Karpas-422 (cell line): Measurements from ENCODE around the gene RTN4. TPM values are rescaled to one million over a fixed set of nuclear protein-coding genes. Genes with fewer than 3 reads are reported as not detected.

Source experiments
- DNase-seq: peaks from one replicate; pipeline ENCODE4 v3.0.0-alpha.2; 2015
- H2AFZ ChIP-seq: fragments of 200-600 bp; sonication (generic); 2 replicates; pipeline ENCODE4 v1.6.1; 2014; ENCODE audit warnings: antibody characterized with exemption, low read length, mixed read lengths
- H3K27ac ChIP-seq: fragments of 200-600 bp; sonication (generic); 2 replicates; pipeline ENCODE4 v1.5.1; 2014; ENCODE audit warnings: mild to moderate bottlenecking, low read length, moderate library complexity
- H3K27me3 ChIP-seq: fragments of 200-600 bp; sonication (generic); 2 replicates; pipeline ENCODE4 v1.6.1; 2014; ENCODE audit warnings: low read length, mixed read lengths
- H3K36me3 ChIP-seq: fragments of 200-600 bp; sonication (generic); 2 replicates; pipeline ENCODE4 v1.6.1; 2014; ENCODE audit warnings: low read length, mixed read lengths; ENCODE audit not compliant: insufficient read depth
- H3K4me1 ChIP-seq: fragments of 200-600 bp; sonication (generic); 2 replicates; pipeline ENCODE4 v1.6.1; 2014; ENCODE audit warnings: mild to moderate bottlenecking, low read length, mixed read lengths
- H3K4me2 ChIP-seq: fragments of 200-600 bp; sonication (generic); 2 replicates; pipeline ENCODE4 v1.6.1; 2014; ENCODE audit warnings: low read length, low read depth, mild to moderate bottlenecking; ENCODE audit not compliant: poor library complexity, severe bottlenecking
- H3K4me3 ChIP-seq: fragments of 200-600 bp; sonication (generic); 2 replicates; pipeline ENCODE4 v1.5.1; 2014; ENCODE audit warnings: mild to moderate bottlenecking, antibody characterized with exemption, low read length, mixed read lengths
- H3K79me2 ChIP-seq: fragments of 200-600 bp; sonication (generic); 2 replicates; pipeline ENCODE4 v1.6.1; 2014; ENCODE audit warnings: mild to moderate bottlenecking, low read length, mixed read lengths
- H3K9ac ChIP-seq: fragments of 200-600 bp; sonication (generic); 2 replicates; pipeline ENCODE4 v1.6.0; 2014; ENCODE audit warnings: low read length
- H3K9me2 ChIP-seq: fragments of 200-600 bp; sonication (generic), shearing (Covaris generic); replicated peaks from 2 replicates; pipeline ENCODE4 v1.6.0; 2014; ENCODE audit warnings: mild to moderate bottlenecking, low read length, moderate library complexity; ENCODE audit not compliant: insufficient read depth
- H3K9me3 ChIP-seq: fragments of 300-700, 200-600 bp; sonication (generic); 2 replicates; pipeline ENCODE4 v1.6.1; 2014; ENCODE audit warnings: low read length, mixed read lengths
- H4K20me1 ChIP-seq: fragments of 200-600 bp; sonication (generic); 2 replicates; pipeline ENCODE4 v1.6.1; 2014; ENCODE audit warnings: mild to moderate bottlenecking, antibody characterized with exemption, low read length, low read depth; ENCODE audit not compliant: insufficient read depth
- total RNA-seq: library from RNA; depleted of rRNA; stranded (reverse); fragments of >200 nt; shearing (Covaris generic); gene quantifications from 2 replicates; pipeline ENCODE4 v1.2.3, GENCODE V29; 2014; ENCODE audit warnings: low replicate concordance

The RTN4 gene
- total RNA-seq, 1 experiment from 2014 or later = 109 TPM

DNA sequence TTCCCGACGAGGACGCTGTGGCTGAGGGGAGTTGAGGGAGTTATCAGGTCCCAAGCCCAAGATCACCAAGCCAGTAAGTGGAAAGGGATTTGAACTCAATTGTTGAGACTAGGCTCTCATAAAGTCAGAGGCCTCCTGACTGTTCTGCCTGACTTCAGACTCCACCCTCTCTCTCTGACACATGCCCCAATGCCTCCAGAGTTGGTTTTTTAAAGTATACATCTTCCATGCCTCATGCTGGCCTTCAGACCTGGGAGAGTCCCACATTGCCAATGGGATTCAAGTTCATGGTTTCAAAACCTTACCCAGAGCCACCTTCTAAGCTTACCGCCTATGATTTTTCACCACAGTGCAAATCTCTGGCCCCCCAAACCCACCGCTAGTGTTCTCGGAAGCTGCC, 100.8 kb downstream of the RTN4 start:
- H3K4me3 ChIP-seq = no peak overlapping the region
- H3K9me2 ChIP-seq = no peaks in the 10 kb centered on the region
- H3K4me2 ChIP-seq = no peak overlapping the region
- H3K27me3 ChIP-seq = no peaks in the 10 kb centered on the region
- H3K9ac ChIP-seq = no peak overlapping the region
- H3K79me2 ChIP-seq = no peaks in the 10 kb centered on the region
- H4K20me1 ChIP-seq = no peaks in the 10 kb centered on the region
- no peaks in the 10 kb centered on the region for H3K9me3 ChIP-seq
- peaks cover 55% of the 10 kb centered on the region for H3K36me3 ChIP-seq
- no peak overlapping the region for H2AFZ ChIP-seq
- H3K4me1 ChIP-seq = no peaks in the 10 kb centered on the region
- no peak overlapping the region for H3K27ac ChIP-seq
- DNase-seq = no peak

DNA sequence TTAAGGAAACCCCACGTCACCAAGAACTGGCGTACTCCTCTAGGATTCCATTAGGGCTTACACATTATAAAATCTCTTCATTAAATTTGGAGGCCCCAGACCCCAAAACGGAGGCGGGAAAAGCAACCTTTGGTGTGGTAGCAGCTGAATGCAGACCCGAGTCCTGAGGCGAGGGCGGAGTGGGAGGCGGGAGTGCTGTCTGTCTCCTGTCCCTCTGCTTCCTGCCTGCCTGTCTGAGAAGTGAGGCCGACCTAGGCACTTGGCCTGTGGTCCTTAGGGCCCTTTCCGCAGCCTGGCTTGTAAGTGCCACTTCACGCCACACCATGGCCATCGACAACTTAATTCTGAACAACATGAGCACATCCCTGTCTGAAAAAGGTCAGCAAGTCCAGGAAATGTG, 102.1 kb downstream of the RTN4 start:
- Histone ChIP-seq H3K9ac (no peak overlapping the region), H3K9me2 (no peaks in the 10 kb centered on the region), H3K27me3 (no peaks in the 10 kb centered on the region), H3K4me3 (no peak overlapping the region), H4K20me1 (no peaks in the 10 kb centered on the region), H3K36me3 (peaks cover 45% of the 10 kb centered on the region), H3K9me3 (no peaks in the 10 kb centered on the region), H3K4me2 (no peak overlapping the region), H3K27ac (no peak overlapping the region), H3K4me1 (no peaks in the 10 kb centered on the region), H3K79me2 (no peaks in the 10 kb centered on the region), H2AFZ (no peak overlapping the region)
- no peak for DNase-seq

DNA sequence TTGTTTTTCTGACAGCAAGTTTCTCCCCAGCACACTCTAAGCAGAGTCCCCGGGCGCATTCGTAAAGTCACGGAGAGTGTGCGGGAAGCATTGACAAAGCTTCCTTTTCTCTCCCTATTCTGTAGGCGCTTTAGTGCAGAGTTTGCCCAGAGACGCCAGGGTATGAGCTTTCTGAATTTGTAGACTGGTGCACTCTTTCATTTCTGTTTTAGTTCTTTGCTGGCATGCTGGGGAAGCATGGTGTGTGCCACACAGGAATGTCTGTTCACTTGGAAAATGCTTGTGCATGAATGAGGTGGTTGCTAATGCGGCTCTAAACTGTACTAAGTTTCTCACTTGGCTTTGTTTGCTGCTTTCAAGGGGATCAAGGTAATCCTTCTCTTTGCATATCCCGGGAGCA, 102.6 kb downstream of the RTN4 start:
- Histone ChIP-seq H3K79me2 (no peaks in the 10 kb centered on the region), H3K27me3 (no peaks in the 10 kb centered on the region), H3K36me3 (peaks cover 41% of the 10 kb centered on the region), H3K9me3 (no peaks in the 10 kb centered on the region), H3K27ac (no peak overlapping the region), H2AFZ (no peak overlapping the region), H4K20me1 (no peaks in the 10 kb centered on the region), H3K9me2 (no peaks in the 10 kb centered on the region), H3K4me1 (no peaks in the 10 kb centered on the region), H3K4me2 (no peak overlapping the region), H3K9ac (no peak overlapping the region), H3K4me3 (no peak overlapping the region)
- no peak for DNase-seq

DNA sequence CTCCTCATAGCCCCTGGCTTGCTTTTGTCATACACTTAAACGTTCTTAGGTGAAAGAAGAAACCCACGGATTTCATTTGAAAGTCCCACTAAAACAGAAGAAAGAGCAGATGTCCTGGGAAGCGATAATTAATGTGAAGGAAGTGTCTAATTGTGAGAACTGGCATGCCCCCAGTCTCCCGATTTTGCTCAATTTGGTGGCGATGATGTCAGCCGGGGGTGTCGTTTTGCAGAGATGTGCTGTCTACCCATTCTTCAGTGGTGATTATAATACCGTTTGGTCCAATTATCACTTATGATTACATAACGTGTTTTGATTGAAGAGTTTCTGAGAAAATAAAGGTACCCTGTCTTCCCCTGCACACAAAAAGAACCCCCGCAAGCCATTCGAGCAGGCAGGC, 103.1 kb downstream of the RTN4 start:
- H3K4me3 ChIP-seq = no peak overlapping the region
- no peak for DNase-seq
- no peak overlapping the region for H3K27ac ChIP-seq
- H4K20me1 ChIP-seq = no peaks in the 10 kb centered on the region
- H3K4me1 ChIP-seq = no peaks in the 10 kb centered on the region
- no peaks in the 10 kb centered on the region for H3K27me3 ChIP-seq
- no peaks in the 10 kb centered on the region for H3K9me3 ChIP-seq
- H2AFZ ChIP-seq = no peak overlapping the region
- no peaks in the 10 kb centered on the region for H3K9me2 ChIP-seq
- peaks cover 36% of the 10 kb centered on the region for H3K36me3 ChIP-seq
- H3K4me2 ChIP-seq = no peak overlapping the region
- no peak overlapping the region for H3K9ac ChIP-seq
- no peaks in the 10 kb centered on the region for H3K79me2 ChIP-seq

DNA sequence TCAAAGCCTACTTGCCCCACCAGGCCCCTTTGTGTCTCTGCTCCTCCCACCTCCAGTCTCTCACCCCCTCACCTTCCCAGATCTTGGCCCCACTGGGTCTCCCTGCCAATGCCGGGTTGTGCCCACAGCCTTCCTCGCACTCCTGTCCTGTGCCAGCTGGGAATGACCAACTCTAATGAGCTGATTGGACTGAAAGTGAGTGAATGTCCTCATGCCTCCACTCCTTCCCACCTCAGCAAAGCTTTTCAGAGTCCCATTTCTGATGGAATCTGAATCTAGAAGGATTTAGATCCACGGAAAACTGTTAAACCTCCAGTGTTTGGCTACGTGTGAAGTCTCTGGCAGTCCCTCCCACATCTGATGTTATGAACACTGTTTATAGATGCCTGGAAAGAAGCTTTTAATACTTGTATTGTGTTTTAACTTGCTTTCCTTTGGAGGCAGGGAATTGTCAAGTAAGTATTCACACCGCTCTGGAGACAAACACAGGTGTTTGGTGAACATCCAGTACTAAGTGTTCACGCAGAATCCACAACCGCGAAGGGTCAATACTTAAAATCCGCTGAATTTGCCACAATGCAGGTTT, 103.9 kb downstream of the RTN4 start:
- H3K9me3 ChIP-seq = no peaks in the 10 kb centered on the region
- no peak overlapping the region for H3K9ac ChIP-seq
- no peaks in the 10 kb centered on the region for H3K4me1 ChIP-seq
- H3K4me3 ChIP-seq = no peak overlapping the region
- DNase-seq = no peak
- no peak overlapping the region for H3K27ac ChIP-seq
- no peaks in the 10 kb centered on the region for H3K9me2 ChIP-seq
- no peak overlapping the region for H2AFZ ChIP-seq
- H4K20me1 ChIP-seq = no peaks in the 10 kb centered on the region
- peaks cover 28% of the 10 kb centered on the region for H3K36me3 ChIP-seq
- no peaks in the 10 kb centered on the region for H3K27me3 ChIP-seq
- H3K79me2 ChIP-seq = no peaks in the 10 kb centered on the region
- H3K4me2 ChIP-seq = no peak overlapping the region

DNA sequence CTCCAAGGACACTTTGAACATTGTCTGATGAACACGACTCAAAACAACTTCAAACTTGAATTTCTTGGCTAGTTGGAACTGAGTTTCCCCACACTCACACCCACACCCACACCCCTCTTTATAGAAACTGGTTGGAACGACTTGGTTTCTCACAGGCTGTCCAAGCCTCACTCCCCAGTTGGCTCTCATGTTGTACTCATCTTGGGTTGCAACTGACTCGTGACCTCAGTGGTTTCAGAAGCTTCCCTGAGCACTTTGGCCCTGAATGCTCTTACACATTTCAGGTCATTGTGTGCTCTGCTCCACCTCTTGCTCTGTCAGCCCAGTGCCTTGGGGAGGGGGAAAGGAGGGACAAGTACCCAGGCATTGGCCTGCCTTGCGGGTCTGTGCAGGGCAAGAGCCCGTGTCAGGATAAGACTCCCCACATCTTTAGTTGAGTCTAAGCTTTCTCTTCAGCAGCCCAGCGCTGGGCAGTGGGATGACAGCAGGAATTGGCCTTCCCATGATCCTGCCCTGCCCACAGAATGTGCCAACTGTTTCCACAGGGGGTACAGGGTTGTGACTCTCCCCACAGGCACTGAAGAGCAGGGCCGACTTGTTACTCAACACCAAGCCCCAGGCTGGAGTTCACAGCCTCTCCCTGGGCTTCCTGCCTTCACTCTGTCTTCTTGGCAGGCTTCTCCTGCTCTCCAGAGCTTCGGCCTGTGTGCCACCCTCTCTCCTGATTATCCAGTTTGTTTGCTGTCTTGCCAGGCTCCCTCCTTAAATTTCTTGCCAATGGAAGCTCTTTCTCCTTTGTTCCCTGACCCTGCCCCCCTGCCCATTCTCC, 104.6 kb downstream of the RTN4 start:
- Histone ChIP-seq H2AFZ (no peak overlapping the region), H3K9ac (no peak overlapping the region), H3K4me2 (no peak overlapping the region), H3K36me3 (peaks cover 21% of the 10 kb centered on the region; the same call in 1 of the 2 replicates), H4K20me1 (no peaks in the 10 kb centered on the region), H3K9me3 (no peaks in the 10 kb centered on the region), H3K4me1 (no peaks in the 10 kb centered on the region), H3K79me2 (no peaks in the 10 kb centered on the region), H3K4me3 (no peak overlapping the region), H3K9me2 (no peaks in the 10 kb centered on the region), H3K27ac (no peak overlapping the region), H3K27me3 (no peaks in the 10 kb centered on the region)
- no peak for DNase-seq

DNA sequence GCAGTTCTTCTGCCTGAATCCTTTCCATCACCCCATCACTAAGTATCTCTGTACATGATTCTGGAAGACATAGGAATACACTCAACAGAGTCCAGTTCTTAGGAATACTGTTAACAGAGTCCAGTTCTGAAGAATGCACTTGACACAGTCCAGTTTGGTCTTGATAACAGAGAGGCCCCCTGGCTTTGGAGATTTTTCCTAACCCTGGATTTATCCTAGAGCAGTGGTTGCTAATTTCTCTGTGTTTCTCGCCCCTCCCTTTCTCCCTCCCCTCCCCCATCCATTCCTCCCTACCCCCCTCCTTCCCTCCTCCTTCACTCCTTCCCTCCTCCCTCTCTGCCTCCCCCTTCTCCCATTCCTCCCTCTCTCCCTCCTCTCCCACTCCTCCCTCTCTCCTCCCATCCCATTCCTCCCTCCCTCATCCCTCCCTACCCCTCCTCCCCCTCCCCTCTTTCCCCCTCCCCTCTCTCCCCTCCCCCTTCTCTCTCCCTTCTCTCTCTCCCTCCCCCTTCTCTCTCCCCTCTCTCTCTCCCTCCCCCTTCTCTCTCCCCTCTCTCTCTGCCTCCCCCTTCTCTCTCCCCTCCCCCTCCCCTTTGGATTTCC, 105.4 kb downstream of the RTN4 start:
- Histone ChIP-seq H3K9ac (no peak overlapping the region), H3K36me3 (peaks cover 16% of the 10 kb centered on the region; the same call in 1 of the 2 replicates), H3K4me1 (no peaks in the 10 kb centered on the region), H3K27me3 (no peaks in the 10 kb centered on the region), H3K27ac (no peak overlapping the region), H3K9me3 (no peaks in the 10 kb centered on the region), H3K4me2 (no peak overlapping the region), H3K4me3 (no peak overlapping the region), H2AFZ (no peak overlapping the region), H3K79me2 (no peaks in the 10 kb centered on the region), H3K9me2 (no peaks in the 10 kb centered on the region), H4K20me1 (no peaks in the 10 kb centered on the region)
- DNase-seq = no peak

DNA sequence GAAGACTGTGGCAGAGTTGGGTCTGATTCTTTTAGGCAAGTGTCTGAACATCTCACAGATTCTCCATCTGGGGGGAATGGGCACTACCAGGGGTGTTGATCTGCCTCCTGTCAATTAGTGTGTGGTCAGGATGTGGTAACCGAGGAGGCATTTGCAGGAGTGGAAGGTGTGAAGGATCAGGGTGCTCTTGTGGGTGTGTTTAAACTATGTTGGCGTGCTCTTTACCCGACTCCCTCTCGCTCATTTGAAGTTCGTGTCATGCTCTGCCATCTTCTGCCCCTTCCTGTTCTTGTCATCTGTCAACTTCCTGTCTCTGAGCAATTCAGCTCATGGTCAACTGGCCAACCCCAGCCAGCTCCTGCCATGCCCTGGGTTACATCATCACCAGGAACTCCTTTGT, 107.9 kb downstream of the RTN4 start:
- Histone ChIP-seq H3K27ac (no peak overlapping the region), H3K36me3 (peaks cover 11% of the 10 kb centered on the region; the same call in 1 of the 2 replicates), H3K27me3 (no peaks in the 10 kb centered on the region), H4K20me1 (no peaks in the 10 kb centered on the region), H2AFZ (no peak overlapping the region), H3K4me2 (no peak overlapping the region), H3K79me2 (no peaks in the 10 kb centered on the region), H3K4me3 (no peak overlapping the region), H3K4me1 (no peaks in the 10 kb centered on the region), H3K9me3 (no peaks in the 10 kb centered on the region), H3K9ac (no peak overlapping the region), H3K9me2 (no peaks in the 10 kb centered on the region)
- DNase-seq = no peak
